ENCODE data around the gene HNRNPUL1.

The HNRNPUL1 gene

DNA sequence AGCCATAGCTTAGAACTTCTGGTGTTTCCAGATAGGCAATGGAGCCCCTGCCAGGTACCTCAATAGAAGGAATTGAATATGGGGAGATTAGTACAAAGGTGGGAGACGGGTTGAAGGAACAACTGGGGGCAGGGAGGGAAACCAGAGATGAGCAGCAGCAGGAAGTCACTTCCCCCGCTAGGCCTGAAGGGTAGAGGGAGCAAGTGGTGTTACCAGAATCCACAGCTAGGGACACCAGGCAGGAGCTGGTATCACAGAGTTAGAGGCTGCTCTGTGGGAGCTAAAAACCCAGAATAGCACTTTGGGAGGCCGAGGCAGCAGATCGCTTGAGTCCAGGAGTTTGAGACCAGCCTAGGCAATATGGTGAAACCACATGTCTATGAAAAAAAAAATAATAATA lies 15.3 kb upstream of the HNRNPUL1 start:
- TF ChIP-seq, protein P1, sequence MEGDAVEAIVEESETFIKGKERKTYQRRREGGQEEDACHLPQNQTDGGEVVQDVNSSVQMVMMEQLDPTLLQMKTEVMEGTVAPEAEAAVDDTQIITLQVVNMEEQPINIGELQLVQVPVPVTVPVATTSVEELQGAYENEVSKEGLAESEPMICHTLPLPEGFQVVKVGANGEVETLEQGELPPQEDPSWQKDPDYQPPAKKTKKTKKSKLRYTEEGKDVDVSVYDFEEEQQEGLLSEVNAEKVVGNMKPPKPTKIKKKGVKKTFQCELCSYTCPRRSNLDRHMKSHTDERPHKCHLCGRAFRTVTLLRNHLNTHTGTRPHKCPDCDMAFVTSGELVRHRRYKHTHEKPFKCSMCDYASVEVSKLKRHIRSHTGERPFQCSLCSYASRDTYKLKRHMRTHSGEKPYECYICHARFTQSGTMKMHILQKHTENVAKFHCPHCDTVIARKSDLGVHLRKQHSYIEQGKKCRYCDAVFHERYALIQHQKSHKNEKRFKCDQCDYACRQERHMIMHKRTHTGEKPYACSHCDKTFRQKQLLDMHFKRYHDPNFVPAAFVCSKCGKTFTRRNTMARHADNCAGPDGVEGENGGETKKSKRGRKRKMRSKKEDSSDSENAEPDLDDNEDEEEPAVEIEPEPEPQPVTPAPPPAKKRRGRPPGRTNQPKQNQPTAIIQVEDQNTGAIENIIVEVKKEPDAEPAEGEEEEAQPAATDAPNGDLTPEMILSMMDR (conservative IDR thresholded peaks at IDR 0.05; ENCODE audit: low read depth, low read length): peak; percentile 25
- DNase-seq (ENCODE audit: low read depth): no peak
- H3K4me3 ChIP-seq (ENCODE audit: low read depth, low read length): no peak overlapping the region

DNA sequence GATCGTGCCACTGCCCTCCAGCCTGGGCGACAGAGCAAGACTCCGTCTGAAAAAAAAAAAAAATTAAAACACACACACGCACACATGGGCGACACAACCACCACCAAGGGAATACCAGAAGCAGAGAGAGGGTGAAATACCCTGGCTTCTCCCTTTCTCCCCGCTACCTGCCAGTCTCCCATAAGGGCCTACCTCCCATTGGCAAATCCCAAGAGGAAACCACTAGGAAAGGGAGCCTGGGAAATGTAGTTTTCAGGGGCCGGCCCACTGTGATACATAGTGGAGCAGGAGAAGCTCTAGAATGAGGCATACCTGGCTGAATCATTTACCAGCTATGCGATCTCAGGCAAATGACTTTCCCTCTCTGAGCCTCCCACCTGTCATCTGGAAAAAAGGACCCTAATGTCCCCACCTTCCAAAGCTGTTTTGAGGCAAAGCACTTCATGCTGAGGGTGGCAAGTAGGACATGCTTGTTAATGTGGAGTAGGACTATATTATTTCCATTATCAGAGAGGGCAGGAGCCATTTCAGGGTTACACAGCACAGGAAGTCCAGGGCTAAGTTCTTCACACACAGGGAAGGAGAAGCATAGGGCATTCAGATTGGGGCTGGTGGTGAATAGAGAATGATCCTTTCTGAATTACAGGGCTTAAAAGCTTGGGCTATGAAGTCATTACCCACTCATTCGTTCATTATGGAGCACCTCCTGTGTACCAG lies 14.3 kb upstream of the HNRNPUL1 start:
- TF ChIP-seq, protein P1 (conservative IDR thresholded peaks at IDR 0.05; ENCODE audit: low read depth, low read length): no peak
- H3K4me3 ChIP-seq (ENCODE audit: low read depth, low read length): no peak overlapping the region
- DNase-seq (ENCODE audit: low read depth): no peak

DNA sequence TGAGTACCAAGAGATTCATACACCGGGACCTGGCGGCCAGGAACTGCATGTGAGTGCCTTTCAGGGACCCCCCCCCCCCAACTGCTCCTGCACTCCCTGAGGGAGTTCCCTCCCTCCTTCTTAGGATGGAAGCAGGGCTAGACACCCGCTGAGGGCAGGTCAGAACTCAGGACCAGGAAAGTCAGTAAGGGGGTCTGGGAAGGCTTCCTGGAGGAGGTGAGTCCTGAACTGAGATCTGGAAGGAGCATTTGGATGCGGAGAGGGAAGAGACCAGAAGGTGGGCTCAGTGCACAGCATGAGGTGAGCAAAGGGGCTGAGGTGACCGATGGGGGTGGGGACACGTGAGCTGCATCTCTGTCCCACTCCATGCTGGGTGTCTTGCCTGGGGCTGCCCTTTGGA lies 10.5 kb upstream of the HNRNPUL1 start:
- DNase-seq (ENCODE audit: low read depth): no peak
- no peak overlapping the region for H3K4me3 ChIP-seq (ENCODE audit: low read depth, low read length)
- TF ChIP-seq, protein P1 (conservative IDR thresholded peaks at IDR 0.05; ENCODE audit: low read depth, low read length): no peak

GRCh38 chr19:41255171-41255570 lies 9.0 kb upstream of the HNRNPUL1 start:
- TF ChIP-seq, protein P1 (conservative IDR thresholded peaks at IDR 0.05; ENCODE audit: low read depth, low read length): no peak
- H3K4me3 ChIP-seq (ENCODE audit: low read depth, low read length): no peak overlapping the region
- DNase-seq (ENCODE audit: low read depth): no peak

DNA sequence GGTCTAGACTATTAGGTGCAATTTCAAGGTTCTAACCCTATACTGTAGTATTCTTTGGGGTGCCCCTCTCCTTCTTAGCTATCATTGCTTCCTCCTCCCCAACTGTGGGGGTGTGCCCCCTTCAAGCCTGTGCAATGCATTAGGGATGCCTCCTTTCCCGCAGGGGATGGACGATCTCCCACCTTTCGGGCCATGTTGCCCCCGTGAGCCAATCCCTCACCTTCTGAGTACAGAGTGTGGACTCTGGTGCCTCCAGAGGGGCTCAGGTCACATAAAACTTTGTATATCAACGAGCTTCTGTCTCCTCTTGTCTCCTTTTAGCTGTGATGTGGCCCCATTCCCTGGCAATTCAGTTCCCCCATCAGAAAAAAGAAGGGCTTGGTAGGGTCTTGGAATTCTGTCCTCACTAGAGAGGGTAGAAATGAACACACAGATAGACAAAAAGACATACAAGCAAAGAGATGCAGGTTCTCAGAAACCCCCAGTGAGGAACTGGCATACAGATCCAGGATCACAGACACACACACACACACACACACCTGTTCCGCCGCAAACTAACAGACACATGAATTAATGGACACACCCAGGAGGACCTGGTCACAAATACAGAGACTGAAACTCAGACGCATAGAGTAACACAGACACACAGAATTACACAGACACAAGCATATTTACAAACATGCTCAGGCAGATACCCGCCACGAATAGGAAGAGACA lies 2.5 kb upstream of the HNRNPUL1 start:
- DNase-seq (ENCODE audit: low read depth): no peak
- H3K4me3 ChIP-seq (ENCODE audit: low read depth, low read length): peak overlapping the region; percentile 79
- TF ChIP-seq, protein P1 (conservative IDR thresholded peaks at IDR 0.05; ENCODE audit: low read depth, low read length): no peak

- TF ChIP-seq, protein P1 (conservative IDR thresholded peaks at IDR 0.05; ENCODE audit: low read depth, low read length): no peak
- H3K4me3 ChIP-seq (ENCODE audit: low read depth, low read length): peak overlapping the region; percentile 79
- peak; percentile 88 for DNase-seq (ENCODE audit: low read depth)
Observed at GRCh38 chr19:41263042-41263849, 926 bp upstream of the HNRNPUL1 start.
